Keratinocyte (primary cell): Measurements from ENCODE around the gene ZIC2. TPM values are rescaled to one million over a fixed set of nuclear protein-coding genes. Genes with fewer than 3 reads are reported as not detected.

Experiments used
- DNase-seq: peaks from one replicate; pipeline ENCODE4 v3.0.0-alpha.2; 2011; ENCODE audit warnings: low read depth, missing footprints, low spot score
- FAIRE-seq: peaks from 2 replicates; lab custom pipeline; 2011; peaks lifted over from hg19 to GRCh38; lab: Jason Lieb, UNC
- H2AFZ ChIP-seq: 2 replicates; pipeline ENCODE4 v1.6.0; 2012; ENCODE audit warnings: low read length, control low read depth, inconsistent platforms; ENCODE audit not compliant: control insufficient read depth
- H3K27ac ChIP-seq: 2 replicates; pipeline ENCODE4 v1.5.1; 2011; ENCODE audit warnings: low read length; ENCODE audit not compliant: control insufficient read depth, insufficient read depth
- H3K27me3 ChIP-seq: 3 replicates; pipeline ENCODE4 v1.6.0; 2011; ENCODE audit warnings: low read length; ENCODE audit not compliant: control insufficient read depth, insufficient read depth; ENCODE audit errors: extremely low read depth
- H3K36me3 ChIP-seq, 2 experiments: 2 replicates in 1 of 2; 3 replicates in 1 of 2; pipeline ENCODE4 v1.5.1; 2011; ENCODE audit warnings: low read length in 2 of 2, mild to moderate bottlenecking in 1 of 2; ENCODE audit not compliant: control insufficient read depth in 2 of 2, insufficient read depth in 2 of 2; ENCODE audit errors: extremely low read depth in 1 of 2
- H3K4me1 ChIP-seq: 3 replicates; pipeline ENCODE4 v1.5.1; 2011; ENCODE audit warnings: low read length; ENCODE audit not compliant: control insufficient read depth, insufficient read depth; ENCODE audit errors: extremely low read depth
- H3K4me2 ChIP-seq: 3 replicates; pipeline ENCODE4 v1.6.0; 2011; ENCODE audit warnings: low read depth, low read length; ENCODE audit not compliant: control insufficient read depth, insufficient read depth; ENCODE audit errors: extremely low read depth
- H3K4me3 ChIP-seq, 3 experiments: fragments of 200-600 bp in 1 of 3; sonication (generic) in 1 of 3; 2 replicates in 2 of 3; 3 replicates in 1 of 3; pipeline ENCODE4 v1.5.1; 2011 to 2016; ENCODE audit warnings: low read length in 3 of 3, mild to moderate bottlenecking in 3 of 3, control low read depth in 2 of 3, inconsistent platforms in 1 of 3, low read depth in 1 of 3, mixed read lengths in 1 of 3, mixed run types in 1 of 3, moderate library complexity in 1 of 3; ENCODE audit not compliant: control insufficient read depth in 2 of 3, insufficient read depth in 2 of 3; ENCODE audit errors: extremely low read depth in 1 of 3
- H3K79me2 ChIP-seq: 2 replicates; pipeline ENCODE4 v1.6.0; 2012; ENCODE audit warnings: low read length; ENCODE audit not compliant: control insufficient read depth, insufficient read depth
- H3K9ac ChIP-seq: 3 replicates; pipeline ENCODE4 v1.6.0; 2011; ENCODE audit warnings: low read length; ENCODE audit not compliant: control insufficient read depth, insufficient read depth; ENCODE audit errors: extremely low read depth
- H3K9me1 ChIP-seq: 3 replicates; pipeline ENCODE4 v1.6.0; 2011; ENCODE audit warnings: low read length; ENCODE audit not compliant: control insufficient read depth, insufficient read depth; ENCODE audit errors: extremely low read depth
- H3K9me3 ChIP-seq: 2 replicates; pipeline ENCODE4 v1.5.1; 2012; ENCODE audit warnings: low read depth, low read length; ENCODE audit not compliant: control insufficient read depth
- H4K20me1 ChIP-seq: 3 replicates; pipeline ENCODE4 v1.6.0; 2011; ENCODE audit warnings: low read length; ENCODE audit not compliant: control insufficient read depth, insufficient read depth; ENCODE audit errors: extremely low read depth
- CTCF ChIP-seq, 3 experiments: IDR thresholded peaks in 1 of 3; conservative IDR thresholded peaks in 1 of 3; optimal IDR thresholded peaks in 1 of 3; 2 replicates in 2 of 3; 3 replicates in 1 of 3; pipeline versions ENCODE3 to v1.5.1; 2011; ENCODE audit warnings: low read length in 3 of 3, mild to moderate bottlenecking in 3 of 3, moderate library complexity in 2 of 3, control low read depth in 1 of 3, inconsistent platforms in 1 of 3; ENCODE audit not compliant: insufficient read depth in 2 of 3; ENCODE audit errors: extremely low read depth in 1 of 3
- EZH2 ChIP-seq: IDR thresholded peaks from one replicate; pipeline ENCODE4 v1.6.1; 2012; ENCODE audit warnings: inconsistent platforms, mild to moderate bottlenecking, low read length, moderate library complexity
- dilution Hi-C: fragments of 300-500 bp; cut with MboI; formaldehyde crosslinking; loops from one replicate; pipeline ENCODE4 v1.7.0; 2020; ENCODE audit warnings: low sequenced_read_pairs; ENCODE audit not compliant: extremely low pct_ligation_motif_present
- polyA plus RNA-seq, 5 experiments: library from polyadenylated mRNA; depleted of rRNA in 3 of 5; stranded (reverse) in 3 of 5; stranded (forward) in 1 of 5; unstranded in 1 of 5; fragments of >200 nt; gene quantifications; 1 replicate in 1 of 5; 2 replicates in 3 of 5; 3 replicates in 1 of 5; pipeline versions ENCODE4 v1.2.1 to v1.2.3, GENCODE V29; 2011 to 2012; ENCODE audit warnings: missing spikeins in 2 of 5, low read depth in 1 of 5, low replicate concordance in 1 of 5

ZIC2 gene
- polyA plus RNA-seq, 1 donor (not counting 4 experiments of a cell fraction or from before 2014, with no cell fraction given) = not detected

- Histone ChIP-seq H3K4me3 (no peak overlapping the region), H3K27me3 (peaks cover 93% of the 10 kb centered on the region), H3K9me3 (peaks cover 5% of the 10 kb centered on the region), H3K9me1 (no peaks in the 10 kb centered on the region), H4K20me1 (peaks cover 6% of the 10 kb centered on the region), H3K79me2 (no peaks in the 10 kb centered on the region), H3K27ac (no peak overlapping the region), H3K4me1 (peaks cover 2% of the 10 kb centered on the region), H2AFZ (no peak overlapping the region), H3K36me3 (no peaks in the 10 kb centered on the region), H3K4me2 (peak overlapping the region; percentile 62), H3K9ac (no peak overlapping the region)
- no peak for DNase-seq
- dilution Hi-C loops = no loop called here
- TF ChIP-seq EZH2 (no peak), CTCF (optimal IDR thresholded peaks at IDR 0.05 in 1 of 3, IDR thresholded peaks at IDR 0.05 in 1 of 3, conservative IDR thresholded peaks at IDR 0.05 in 1 of 3; ENCODE audit: extremely low read depth in 1 of 3, insufficient read depth in 2 of 3, low read length in 3 of 3) (no peak)
- no peak for FAIRE-seq
These were observed 12.1 kb upstream of the ZIC2 start for GRCh38 chr13:99969453-99969918.

- H3K4me1 ChIP-seq = peaks cover 2% of the 10 kb centered on the region
- DNase-seq = no peak
- no peaks in the 10 kb centered on the region for H3K36me3 ChIP-seq
- peaks cover 95% of the 10 kb centered on the region for H3K27me3 ChIP-seq
- no peaks in the 10 kb centered on the region for H3K9me1 ChIP-seq
- TF ChIP-seq CTCF (optimal IDR thresholded peaks at IDR 0.05 in 1 of 3, IDR thresholded peaks at IDR 0.05 in 1 of 3, conservative IDR thresholded peaks at IDR 0.05 in 1 of 3; ENCODE audit: extremely low read depth in 1 of 3, insufficient read depth in 2 of 3, low read length in 3 of 3) (no peak), EZH2 (peak; percentile 95)
- H3K4me3 ChIP-seq = peak overlapping the region in 2 of 3 experiments; percentile 14 to 34
- H3K79me2 ChIP-seq = no peaks in the 10 kb centered on the region
- peak overlapping the region; percentile 62 for H3K4me2 ChIP-seq
- no peak overlapping the region for H3K27ac ChIP-seq
- peaks cover 5% of the 10 kb centered on the region for H3K9me3 ChIP-seq
- dilution Hi-C loops = no loop called here
- peak overlapping the region; percentile 12 for H2AFZ ChIP-seq
- H3K9ac ChIP-seq = no peak overlapping the region
- FAIRE-seq = no peak
- H4K20me1 ChIP-seq = peaks cover 6% of the 10 kb centered on the region
These were observed 11.5 kb upstream of the ZIC2 start for GRCh38 chr13:99969919-99970650.
